Fibroblast of lung (primary cell): ENCODE results near the gene SLC2A14.

Source experiments
- CTCF ChIP-seq, 2 donors: IDR thresholded peaks in 1 of 2; conservative IDR thresholded peaks in 1 of 2; 1 replicate in 1 of 2; 2 replicates in 1 of 2; pipeline ENCODE4 v1.5.1; 2011 to 2012; ENCODE audit warnings: low read length in 2 of 2, control low read depth in 1 of 2, inconsistent platforms in 1 of 2, low read depth in 1 of 2, mild to moderate bottlenecking in 1 of 2
- EZH2 ChIP-seq: IDR thresholded peaks from 2 replicates; pipeline ENCODE4 v1.5.1; 2012; ENCODE audit warnings: low read length, control low read depth, mild to moderate bottlenecking; ENCODE audit errors: missing control alignments

GRCh38 chr12:7782055-7782454 is 90.7 kb downstream of the SLC2A14 start:
- TF ChIP-seq CTCF (conservative IDR thresholded peaks at IDR 0.05 in 1 of 2, IDR thresholded peaks at IDR 0.05 in 1 of 2; ENCODE audit: low read depth in 1 of 2, low read length in 2 of 2) (no peak), EZH2 (no peak)
